Islet of Langerhans (tissue), 1 donor: ENCODE measurements around the gene ZDHHC11B.
"Not testable (repeated sequence)": the region's sequence is repeated elsewhere in the genome, so short reads cannot be mapped to it uniquely, and the experiment has no call there.

Experiments
- FAIRE-seq: peaks from one replicate; lab custom pipeline; 2011; peaks lifted over from hg19 to GRCh38; lab: Jason Lieb, UNC

ZDHHC11B gene, protein sequence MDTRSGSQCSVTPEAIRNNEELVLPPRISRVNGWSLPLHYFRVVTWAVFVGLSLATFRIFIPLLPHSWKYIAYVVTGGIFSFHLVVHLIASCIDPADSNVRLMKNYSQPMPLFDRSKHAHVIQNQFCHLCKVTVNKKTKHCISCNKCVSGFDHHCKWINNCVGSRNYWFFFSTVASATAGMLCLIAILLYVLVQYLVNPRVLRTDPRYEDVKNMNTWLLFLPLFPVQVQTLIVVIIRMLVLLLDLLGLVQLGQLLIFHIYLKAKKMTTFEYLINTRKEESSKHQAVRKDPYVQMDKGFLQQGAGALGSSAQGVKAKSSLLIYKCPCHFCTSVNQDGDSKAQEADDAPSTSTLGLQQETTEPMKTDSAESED

DNA sequence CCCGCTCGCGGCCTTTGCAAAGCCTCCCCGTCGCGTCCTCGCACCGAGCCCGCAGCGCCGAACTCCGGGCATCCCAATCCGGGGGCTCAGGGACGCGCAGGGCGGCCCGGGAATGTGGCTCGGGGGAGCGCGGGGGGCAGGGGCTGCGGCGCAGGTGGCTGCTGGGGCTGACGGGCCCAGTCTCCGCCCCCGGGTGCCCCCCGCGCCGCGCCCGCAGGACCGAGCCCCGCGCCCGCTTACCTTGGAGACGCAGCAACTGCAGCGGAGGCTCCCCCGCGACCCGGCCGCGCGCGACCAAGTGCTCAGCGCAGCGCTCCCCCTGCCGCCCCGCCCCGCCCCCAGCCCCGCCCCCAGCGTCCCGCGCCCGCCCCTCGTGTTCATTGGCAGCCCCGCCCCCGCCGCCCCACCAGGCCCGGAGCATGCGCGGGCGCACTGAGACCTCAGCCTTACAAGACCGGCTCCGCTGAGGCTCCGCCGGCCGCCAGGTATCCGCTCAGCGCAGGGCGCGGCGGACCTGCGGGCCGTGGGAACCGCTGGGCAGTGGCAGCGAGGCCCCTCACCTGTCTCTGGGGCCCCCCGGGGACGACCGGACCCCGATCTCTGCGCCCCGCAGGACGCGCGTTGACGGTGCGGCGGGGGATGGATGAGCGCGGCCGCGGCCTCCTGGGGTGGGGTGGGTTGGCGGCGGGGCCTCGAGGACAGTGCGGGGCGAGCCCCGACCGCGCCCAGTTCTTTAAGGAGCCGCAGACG lies at the start of gene ZDHHC11B:
TSS of gene ZDHHC11B (minus strand) at position 302 of the 750 bp plus-strand sequence. CDS start 17,810 bp downstream, outside the sequence.
- not testable (repeated sequence) for FAIRE-seq

DNA sequence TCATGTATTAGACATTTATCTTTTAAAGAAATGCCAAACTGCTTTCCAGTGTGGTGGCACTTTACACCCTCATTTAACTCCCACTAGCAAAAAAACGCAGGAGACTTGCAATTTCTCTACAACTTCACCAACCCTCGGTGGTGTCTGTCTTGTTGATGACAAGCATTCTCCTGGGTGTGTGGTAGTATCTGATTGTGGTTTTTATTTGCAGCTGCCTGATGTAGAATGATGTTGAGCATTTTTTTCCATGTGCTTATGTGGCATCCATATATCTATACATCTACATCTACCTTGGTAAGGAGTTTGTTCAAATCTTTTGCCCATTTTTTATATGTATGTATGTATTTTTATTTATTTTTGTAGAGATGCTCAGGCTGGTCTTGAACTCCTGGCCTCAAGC lies 49.5 kb upstream of the ZDHHC11B start:
- not testable (repeated sequence) for FAIRE-seq

DNA sequence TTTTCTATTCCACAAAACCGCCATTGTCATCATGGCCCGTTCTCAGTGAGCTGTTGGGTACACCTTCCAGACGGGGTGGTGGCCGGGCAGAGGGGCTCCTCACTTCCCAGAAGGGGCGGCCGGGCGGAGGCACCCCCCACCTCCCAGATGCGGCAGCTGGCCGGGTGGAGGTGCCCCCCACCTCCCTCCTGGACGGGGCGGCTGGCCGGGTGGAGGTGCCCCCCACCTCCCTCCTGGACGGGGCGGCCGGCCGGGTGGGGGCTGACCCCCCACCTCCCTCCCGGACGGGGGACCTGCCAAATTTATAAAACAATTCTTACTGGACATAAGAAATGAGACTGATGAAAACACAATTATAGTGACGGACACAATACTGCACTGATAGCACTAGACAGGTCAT lies 43.7 kb upstream of the ZDHHC11B start:
- not testable (repeated sequence) for FAIRE-seq

DNA sequence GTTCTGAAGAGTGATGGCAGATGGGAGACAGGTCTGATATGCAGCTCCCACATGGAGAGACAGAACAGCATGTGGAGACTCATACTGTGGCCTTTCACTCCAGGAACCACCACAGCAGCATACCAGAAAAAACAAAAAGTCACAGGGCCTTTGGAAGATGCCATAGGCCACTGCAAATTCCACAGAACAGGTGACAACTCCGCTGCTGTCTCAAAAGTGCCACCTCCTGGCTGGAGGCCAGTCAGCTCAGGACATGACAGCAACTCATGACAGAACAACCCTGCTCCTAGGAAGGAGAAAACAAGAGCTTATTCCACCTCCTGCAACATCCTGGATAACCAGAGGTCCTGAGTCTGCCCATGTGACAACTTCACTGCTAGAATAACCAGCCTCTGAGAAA lies 41.0 kb upstream of the ZDHHC11B start:
- FAIRE-seq, result not testable (repeated sequence)

DNA sequence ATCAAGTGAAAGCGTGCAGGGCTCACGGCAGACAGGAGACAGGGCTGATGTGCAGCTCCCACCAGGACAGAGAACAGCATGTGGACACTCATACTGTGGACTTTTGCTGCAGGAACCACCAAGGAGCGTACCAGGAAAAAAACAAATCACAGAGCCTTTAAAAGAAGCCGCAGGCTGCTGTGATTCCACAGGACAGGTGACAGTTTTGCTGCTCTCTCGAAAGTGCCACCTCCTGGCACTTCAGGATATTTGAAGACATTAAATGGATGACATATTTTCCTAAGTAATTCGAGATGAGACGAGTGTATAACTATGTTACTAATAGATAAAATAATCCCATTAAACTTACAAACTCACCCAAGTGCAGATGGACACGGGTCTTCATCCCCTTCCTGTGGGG lies 37.0 kb upstream of the ZDHHC11B start:
- FAIRE-seq, result no peak

DNA sequence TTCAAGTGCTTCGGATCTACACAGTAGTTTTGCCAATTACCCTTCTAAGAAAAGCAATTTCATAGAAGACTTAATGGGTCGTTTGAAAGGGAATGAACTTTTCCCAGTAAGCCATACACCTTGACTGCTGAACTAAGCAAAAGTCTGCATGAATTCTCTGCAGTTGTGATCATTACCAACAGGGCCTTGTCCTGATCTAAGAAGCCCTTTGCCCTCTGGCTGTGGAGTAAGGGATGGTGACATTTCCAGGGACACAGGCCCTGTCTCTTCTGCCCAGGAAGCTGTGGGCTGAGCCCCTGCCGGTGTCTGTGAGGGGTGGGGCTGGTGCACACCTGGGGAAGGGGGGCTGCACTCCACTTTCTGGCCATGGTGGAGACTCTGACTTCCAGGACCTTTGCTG lies 35.7 kb upstream of the ZDHHC11B start:
- FAIRE-seq, result no peak

DNA sequence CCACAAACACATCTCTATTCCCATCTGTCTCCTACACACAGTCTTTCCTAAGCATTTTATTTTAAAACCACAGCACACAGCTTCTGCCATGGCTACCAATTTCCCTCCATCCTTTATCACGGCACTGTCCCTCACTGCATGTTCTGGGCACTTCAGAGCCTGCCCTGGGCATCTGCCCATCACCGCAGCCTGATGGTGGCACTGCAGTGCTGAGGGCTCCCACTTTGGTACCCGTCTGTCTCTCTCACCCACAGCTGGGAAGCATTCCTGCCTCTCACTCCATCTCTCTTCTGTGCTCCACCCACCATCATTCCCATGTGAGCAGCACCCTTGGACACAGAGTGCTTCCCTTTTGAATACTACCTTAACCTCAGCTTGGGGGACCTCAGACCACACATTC lies 34.5 kb upstream of the ZDHHC11B start:
- no peak for FAIRE-seq

DNA sequence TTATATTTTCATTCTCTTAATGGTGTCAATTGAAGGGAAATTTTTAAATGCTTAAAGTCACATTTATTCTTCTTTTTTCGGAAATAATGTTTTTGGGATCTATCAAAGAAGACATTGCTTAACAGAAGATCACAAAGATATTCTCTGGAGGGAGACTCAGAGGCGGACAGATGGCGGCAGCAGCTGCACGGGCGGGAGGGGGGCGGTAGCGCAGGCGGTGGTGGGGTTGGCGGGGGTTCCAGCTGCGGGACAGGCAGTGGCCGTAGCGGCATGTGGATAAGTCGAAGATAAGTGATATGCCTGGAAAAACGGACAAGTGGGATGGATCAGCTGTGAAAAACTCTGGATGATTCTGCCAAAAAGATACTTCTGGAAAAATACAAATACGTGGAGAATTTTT lies 31.6 kb upstream of the ZDHHC11B start:
- FAIRE-seq, result no peak

DNA sequence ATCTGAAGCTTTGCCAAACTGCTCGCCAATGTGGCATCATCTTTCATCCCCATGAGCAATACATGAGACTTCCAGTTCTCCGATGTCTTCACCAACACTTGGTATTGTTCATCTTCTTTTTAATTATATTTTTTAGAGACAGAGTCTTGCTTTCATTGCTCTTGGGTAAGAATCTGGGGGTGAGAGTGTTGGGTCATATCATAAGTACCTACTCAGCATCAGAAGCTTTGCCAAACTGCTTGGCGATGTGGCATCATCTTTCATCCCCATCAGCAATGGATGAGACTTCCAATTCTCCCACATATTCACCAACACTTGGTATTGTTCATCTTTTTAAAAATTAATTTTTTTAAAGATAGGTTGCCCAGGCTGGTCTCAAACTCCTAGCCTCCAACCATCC lies 30.9 kb upstream of the ZDHHC11B start:
- FAIRE-seq, result no peak

DNA sequence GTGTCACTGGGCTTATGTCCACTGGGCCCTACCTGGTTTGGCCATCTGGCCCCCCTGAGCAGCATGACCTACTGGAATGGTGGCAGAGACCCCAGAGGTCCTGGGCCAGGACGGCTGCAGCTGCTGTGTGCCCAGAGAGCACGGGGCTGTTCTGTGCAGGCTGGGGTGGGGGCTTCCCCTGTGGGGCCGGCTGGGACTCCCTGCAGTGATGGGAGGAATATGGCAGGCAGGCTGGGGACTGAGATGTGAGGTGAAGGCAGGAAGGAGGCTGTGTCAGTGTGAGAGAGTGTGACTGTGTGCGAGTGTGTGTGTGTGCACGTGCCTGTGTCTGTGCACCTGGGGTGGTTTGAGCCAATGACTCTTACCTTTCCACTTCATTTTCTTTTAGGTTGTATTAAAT lies 29.0 kb upstream of the ZDHHC11B start:
- FAIRE-seq, result not testable (repeated sequence)

DNA sequence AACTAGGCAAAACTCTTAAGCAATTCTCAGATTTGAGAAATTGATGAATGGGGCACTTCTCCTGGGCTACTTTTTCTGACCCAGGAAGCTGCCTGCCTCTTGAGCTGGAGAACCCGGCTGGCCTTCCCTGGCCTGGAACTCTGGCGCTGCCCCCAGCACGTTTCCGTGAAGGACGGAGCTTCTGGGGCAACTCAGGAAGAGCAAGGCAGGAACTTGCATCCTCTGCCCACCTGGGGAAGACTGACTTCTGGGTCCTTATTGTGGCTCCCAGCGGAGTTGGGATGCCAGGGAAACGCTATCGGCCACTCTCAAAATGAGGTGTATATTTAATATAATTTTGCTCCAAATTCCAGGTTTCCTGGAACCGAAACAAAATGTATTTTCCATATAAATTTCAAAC lies 26.9 kb upstream of the ZDHHC11B start:
- FAIRE-seq, result not testable (repeated sequence)

DNA sequence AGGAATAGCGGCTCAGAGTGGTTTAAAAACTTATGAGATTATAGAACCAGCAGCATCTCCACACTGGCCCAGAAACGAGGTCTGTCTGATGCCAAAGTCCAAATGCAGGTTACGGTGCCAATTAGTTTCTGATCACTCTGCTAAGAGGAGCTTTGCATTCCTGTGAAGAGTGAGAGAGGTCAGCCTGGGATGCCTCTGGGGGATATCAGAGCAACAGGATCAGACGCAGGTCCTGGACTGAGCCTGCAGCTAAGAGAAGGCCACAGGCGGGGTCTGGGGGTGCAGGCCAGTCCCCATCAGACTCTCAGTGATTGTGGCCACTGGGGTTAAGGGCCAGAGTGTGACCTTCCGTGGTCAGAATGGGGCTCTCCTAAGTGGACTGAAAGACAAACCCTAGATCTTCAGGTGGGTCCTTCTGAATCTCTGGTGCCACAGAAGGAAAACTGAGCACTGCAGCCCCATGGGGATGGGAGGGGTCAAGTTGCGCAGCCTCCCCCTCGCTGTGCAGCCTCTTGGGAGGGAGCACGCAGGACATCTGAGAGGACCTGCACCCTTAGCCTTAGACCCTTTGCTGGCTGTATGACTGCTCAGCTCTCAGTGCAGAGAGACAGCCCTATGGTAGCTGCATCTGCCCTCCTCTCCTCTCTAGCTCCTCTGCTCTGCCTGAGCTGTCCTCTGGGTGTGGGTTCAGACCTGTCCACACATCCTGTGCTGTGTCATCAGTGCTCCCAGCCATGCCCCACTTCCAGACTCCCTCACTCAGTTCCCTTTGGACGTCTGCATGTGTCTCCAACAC lies 23.4 kb upstream of the ZDHHC11B start:
- not testable (repeated sequence) for FAIRE-seq

DNA sequence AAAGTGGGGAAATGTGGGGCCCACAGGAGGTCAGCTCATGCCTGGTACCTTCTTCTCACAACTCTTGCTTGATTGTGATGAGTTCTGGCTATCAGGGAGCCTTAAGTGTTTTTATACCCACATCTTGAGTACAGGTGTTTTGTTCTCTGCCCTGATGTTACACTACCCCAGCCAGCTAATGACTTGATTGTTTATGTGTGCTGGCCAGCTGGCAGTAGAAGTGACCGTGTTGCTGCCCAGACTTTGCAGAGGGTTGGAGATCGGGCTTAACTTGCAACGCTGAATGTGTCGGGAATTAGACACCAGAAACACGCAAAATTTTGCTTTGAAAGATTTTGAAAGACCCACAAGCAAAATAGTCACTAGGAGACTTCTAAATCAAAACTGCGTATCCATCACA lies 16.9 kb upstream of the ZDHHC11B start:
- no peak for FAIRE-seq

DNA sequence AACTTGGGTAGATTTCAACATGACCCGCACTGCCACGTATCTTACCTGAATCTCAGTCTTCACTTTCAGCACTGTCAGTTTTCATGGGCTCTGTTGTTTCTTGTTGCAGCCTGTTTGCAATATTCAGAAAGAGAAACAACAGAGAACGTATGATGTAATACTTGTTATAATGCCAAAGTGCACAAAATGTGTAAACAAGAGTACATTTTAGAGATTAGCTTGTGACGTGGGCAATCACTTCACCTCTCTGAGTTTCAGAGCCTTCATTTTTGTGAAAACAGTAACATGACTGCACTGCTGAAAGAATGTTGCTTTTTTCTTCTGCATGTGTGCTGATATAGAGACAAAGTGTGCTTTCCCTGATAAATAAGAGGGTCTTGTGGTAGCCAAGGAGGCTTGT lies 16.5 kb upstream of the ZDHHC11B start:
- FAIRE-seq, result not testable (repeated sequence)

DNA sequence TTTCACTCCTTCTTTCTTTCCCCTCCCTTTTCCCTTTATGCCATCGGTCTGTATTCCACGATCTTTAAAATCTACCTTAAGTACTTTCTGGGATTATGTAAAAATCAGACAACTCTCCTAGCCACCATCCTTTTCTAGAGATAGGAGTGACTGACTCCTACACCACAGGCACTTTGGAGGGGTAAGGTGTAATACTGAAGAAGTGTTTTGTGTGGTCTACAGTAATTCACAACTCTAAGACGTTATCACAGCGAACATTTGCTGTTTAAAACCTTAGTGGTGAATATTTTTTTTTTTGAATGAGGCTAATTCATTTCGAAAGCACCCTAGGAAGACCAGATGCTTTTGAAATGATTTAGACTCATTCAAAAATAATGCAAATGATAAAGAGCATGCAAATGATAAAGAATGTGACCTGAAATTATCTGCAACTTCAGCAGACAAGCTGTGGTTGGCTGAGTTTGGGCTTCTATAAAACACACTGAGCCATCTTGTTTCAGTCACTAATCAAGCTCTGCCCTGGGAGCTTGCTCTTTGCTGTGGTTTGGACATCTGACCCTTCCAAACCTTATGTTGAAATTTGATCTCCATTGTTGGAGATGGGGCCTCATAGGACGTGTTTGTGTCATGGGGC lies 14.1 kb upstream of the ZDHHC11B start:
- not testable (repeated sequence) for FAIRE-seq

DNA sequence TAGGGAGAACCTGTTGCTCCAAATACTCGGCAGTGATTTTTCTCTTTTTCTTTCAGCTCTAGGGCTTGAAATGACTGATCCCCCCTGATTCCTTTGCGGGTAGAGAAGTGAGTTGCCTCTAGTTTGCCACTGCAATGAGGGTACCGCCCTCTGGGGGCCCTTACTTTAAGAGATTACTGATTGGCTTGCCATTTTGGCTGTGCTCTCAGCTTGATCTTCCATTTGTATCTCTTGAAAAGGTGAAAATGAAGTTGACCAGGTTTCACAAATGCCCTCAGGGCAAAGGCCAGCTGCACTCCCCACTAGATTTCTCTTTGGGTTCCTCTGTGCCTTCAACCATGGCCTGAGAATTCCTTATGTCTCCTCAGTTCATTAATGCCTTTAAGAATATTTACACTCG lies 13.5 kb upstream of the ZDHHC11B start:
- FAIRE-seq, result not testable (repeated sequence)

DNA sequence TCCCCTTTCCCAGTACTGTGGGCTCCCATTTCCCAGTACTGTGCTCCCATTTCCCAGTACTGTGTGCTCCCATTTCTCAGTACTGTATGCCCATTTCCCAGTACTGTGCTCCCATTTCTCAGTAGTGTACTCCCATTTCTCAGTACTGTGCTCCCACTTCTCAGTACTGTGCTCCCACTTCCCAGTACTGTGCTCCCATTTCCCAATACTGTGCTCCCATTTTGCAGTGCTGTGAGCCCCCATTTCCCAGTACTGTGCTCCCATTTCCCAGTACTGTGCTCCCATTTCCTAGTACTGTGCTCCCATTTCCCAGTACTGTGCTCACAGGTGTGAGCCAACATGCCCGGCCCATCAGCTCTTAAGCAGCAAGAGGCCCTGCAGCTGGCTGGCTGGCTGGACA lies 11.3 kb upstream of the ZDHHC11B start:
- not testable (repeated sequence) for FAIRE-seq

DNA sequence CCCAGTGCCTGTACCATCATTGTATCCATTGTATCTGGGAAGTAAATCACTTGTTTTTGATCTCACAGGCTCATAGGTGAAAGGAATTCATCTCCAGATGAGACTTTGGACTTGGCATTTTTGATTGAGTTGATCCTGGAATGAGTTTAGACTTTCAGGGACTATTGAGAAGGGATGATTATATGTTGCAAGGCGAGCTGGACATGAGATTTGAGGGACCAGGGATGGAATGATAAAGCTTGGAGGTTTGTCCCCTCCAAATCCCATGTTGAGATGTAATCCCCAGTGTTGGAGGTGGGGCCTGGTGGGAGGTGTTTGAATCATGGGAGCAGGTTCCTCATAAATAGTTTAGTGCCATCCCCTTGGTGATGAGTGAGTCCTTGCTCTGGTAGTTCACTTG lies 10.4 kb upstream of the ZDHHC11B start:
- FAIRE-seq, result not testable (repeated sequence)

DNA sequence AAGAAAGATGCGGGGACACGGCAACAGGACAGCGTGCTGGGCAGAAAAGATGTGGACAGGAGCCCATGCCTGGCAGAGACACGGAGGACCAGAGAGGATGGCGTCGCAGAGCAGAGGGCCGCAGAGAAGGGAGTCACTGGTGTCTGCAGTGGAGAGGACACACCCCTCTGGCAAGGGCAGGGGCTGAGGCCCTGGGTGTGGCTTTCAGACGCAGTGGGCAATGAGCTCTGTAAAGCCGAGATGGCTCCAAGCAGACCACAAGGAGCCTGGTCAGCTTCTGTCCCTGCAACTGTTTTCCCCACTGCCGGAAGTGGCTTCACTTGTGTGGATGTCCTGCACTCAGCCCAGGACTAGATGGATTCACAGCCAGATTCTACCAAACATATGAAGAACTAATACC lies 4.2 kb upstream of the ZDHHC11B start:
- not testable (repeated sequence) for FAIRE-seq

DNA sequence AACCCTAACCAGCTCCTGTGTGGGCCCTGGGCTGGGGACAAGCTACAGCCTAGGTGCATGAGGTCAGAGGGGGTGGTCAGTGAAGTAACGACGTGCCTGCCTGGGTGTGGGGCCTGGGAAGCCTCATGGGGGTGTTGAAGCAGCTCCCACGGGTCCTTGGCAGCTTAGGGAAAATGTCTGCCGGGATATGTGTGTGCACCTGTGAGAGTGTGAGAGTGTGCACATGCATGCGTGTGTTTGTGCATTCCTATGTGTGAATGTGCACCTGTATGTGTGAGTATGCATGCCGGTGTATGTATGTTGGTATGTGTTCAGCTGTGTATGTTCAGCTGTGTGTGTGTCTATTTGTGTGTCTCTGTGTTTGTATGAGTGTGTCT lies 3.3 kb upstream of the ZDHHC11B start:
- not testable (repeated sequence) for FAIRE-seq

DNA sequence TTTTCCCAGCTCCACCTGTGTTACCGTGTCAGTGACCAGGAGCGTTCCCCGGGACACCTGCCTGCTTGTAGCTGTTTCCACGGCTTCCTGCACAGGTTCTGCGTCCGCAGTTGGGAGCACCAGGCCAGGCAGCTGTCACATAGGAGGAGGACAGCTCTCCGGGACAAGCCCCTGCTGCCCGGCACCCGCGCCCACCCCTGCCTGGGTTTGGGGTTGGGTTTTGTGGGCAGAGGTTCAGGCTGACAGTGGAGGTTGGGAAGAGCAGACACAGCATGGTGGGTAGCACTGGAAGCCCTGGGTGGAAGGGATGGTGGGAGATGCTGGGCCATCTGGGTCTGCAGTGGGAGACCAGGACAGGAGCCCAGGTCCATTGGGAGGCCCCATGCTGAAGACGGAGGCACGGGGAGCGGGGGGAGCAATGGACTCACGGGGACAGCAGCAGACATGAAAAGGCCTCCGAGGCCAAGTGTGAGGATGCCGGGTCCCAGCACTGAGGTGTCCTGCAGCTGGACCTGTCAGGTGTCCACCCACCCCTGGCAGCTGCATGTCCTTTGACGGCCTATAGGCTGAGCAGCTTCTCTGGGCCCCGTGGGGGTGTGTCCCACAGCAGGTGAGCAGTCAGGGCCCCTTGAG lies 2.8 kb upstream of the ZDHHC11B start:
- FAIRE-seq, result not testable (repeated sequence)
